ENCODE data around the gene AFF2.
A peak's percentile ranks its signal among the peaks of the same experiment; 100 is the strongest.

Gene AFF2

GRCh38 chrX:148582353-148582752 is 81.9 kb downstream of the AFF2 start:
- no peak for DNase-seq

DNA sequence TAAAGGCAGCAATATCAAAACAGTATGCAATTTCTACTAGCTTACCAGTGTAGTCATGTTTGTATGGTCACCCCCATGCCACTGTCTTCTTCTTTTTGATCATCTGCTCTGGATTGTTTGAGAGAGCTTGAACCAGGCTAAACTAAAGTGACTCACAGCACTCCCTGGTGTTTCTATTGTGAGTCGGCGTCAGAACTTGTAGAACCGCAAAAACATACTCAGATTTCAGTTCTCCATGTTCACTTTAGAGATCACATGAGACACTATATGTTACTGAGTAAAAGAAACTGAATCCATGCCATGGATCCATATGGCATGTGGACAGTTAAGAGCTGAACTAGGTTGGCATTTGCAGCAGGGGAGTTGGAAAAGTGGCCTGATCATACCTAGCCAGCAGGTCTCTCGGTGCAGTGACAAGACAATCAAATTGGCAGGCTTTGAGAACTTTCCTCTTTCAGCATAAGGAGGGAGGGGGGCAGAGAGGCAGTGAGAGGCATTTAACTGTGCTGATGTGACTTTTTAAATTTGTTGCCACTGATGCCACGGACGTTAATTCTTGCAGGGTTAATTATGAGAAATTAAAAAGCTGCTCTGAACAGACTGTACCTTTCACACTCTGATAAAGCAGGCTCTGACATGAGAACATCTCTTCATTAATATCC is 88.4 kb downstream of the AFF2 start:
- no peak for DNase-seq

DNA sequence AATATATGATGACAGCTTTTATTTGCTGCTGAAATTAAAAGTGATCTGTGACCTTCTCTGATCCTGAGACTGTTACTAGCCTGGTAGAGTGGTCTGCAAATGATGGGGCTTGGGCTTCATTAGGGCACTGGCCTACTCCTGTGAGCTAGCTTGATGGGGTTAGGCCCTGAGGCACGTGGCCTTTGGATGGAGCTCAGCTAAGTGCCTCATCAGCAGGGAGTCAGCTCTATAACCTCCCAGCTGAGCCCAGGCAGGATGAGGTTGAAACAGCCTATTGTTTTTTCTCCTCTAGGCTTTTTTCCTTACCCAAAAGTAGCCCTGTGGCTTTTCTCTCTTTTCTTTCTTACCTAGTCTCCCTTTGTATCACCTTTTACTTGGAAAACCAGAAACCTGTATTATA is 92.2 kb downstream of the AFF2 start:
- no peak for DNase-seq

- no peak for DNase-seq
These were observed 92.7 kb downstream of the AFF2 start for GRCh38 chrX:148593146-148593545.

DNA sequence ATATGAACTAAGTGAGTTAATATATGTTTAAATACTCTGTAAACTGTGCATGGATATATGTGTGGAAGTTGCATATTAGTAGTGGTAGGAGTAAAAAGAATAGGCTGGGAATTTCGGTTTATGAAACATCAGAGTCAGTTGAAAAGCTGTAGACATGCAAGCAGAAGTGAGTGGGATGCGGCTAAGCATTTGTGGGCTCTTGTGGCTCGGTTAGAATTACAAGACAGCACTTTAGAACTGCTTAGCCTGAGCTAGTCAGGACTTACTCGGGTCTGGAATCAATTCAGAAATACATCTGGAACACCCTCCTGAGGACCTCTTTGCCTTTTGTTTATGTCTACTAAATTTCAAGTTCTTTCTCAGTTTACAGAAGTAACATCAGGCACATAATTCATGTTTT is 93.6 kb downstream of the AFF2 start:
- DNase-seq, result no peak

GRCh38 chrX:148599404-148599803 is 99.0 kb downstream of the AFF2 start:
- no peak for DNase-seq

GRCh38 chrX:148600131-148600530 is 99.7 kb downstream of the AFF2 start:
- DNase-seq, result no peak

DNA sequence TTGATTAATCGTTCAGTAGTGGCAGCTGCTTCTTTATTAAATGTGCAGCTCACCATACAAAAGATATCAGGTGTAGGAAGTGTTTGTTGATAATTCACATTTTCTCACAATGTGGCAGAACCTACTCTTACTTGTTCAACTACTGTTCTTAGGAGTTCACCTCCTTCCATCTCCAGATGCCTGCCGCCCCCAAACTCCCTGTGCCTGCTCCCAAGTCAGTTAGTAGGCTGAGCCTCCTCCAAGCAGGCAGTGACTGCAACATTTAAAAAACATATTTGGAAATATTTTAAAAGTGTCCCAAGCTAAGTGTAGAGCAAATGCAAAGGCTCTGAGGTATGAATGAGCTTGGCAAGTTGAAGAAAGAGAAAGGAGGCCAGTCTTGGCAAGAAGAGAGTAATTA is 100.2 kb downstream of the AFF2 start:
- DNase-seq, result no peak

- no peak for DNase-seq
These were observed 100.6 kb downstream of the AFF2 start for GRCh38 chrX:148601034-148601433.

GRCh38 chrX:148609515-148610327 is 109.3 kb downstream of the AFF2 start:
- no peak for DNase-seq

GRCh38 chrX:148610328-148610698 is 109.9 kb downstream of the AFF2 start:
- DNase-seq, result no peak

- DNase-seq, result no peak
These were observed 111.6 kb downstream of the AFF2 start for GRCh38 chrX:148611993-148612392.

- DNase-seq, result no peak
These were observed 112.0 kb downstream of the AFF2 start for GRCh38 chrX:148612431-148612830.

- no peak for DNase-seq
These were observed 113.2 kb downstream of the AFF2 start for GRCh38 chrX:148613636-148614035.

GRCh38 chrX:148615491-148615890 is 115.1 kb downstream of the AFF2 start:
- no peak for DNase-seq

- no peak for DNase-seq
These were observed 118.3 kb downstream of the AFF2 start for GRCh38 chrX:148618470-148619445.

GRCh38 chrX:148620023-148620422 is 119.6 kb downstream of the AFF2 start:
- no peak for DNase-seq

- DNase-seq, result no peak
These were observed 124.6 kb downstream of the AFF2 start for GRCh38 chrX:148624951-148625474.

DNA sequence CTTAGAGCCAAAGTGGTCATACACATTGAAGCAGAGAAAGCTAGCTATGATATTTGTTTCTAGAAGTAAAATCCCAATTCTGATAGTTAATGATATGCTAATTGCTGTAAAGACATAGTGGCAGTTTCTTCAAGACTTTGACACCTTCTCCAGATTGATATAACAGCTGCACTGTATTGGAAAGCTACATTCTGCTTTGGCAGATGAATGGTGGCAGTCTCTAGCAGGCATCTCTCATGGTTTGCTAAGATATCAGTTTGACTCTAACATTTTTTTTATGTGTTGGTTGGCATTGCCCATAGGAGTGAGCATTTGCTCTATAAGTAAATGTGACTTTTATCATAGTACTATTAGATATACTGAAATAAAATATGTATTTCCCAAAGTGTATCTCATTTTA is 128.2 kb downstream of the AFF2 start:
- no peak for DNase-seq

DNA sequence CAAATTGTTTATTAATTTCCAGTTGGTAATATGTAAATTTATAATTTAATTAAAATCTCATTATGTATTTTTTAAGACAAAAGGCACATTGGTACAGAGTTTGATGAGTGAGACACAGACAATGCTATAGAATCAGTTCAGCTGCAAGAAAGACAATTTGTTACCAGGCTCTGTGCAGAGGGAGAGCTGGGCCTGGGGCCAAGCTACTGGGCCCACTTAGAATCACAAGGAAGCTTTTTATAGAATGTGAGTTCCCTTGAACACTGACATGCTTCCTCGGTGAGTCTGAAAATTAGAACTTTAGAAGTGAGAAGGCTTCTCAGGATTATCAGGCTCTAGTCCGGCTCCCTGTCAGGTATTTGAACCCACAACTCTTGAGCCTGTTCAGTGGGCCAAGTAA is 129.0 kb downstream of the AFF2 start:
- DNase-seq, result peak in 16 of 51 donors; percentile 0 to 26 (median 1)

GRCh38 chrX:148632444-148632843 is 132.0 kb downstream of the AFF2 start:
- no peak for DNase-seq

All from hypothalamus (tissue), 51 donors.